Mononuclear cell (primary cell): Measurements from ENCODE around the gene BIVM. TPM values are rescaled to one million over a fixed set of nuclear protein-coding genes. Genes with fewer than 3 reads are reported as not detected.

Source experiments
- H3K27me3 ChIP-seq: 2 replicates; pipeline ENCODE4 v1.6.0; 2011; ENCODE audit warnings: low read length, control low read depth; ENCODE audit not compliant: insufficient read depth
- H3K4me1 ChIP-seq: 2 replicates; pipeline ENCODE4 v1.5.1; 2011; ENCODE audit warnings: mild to moderate bottlenecking, low read length, control low read depth; ENCODE audit not compliant: insufficient read depth
- H3K4me3 ChIP-seq: 2 replicates; pipeline ENCODE4 v1.5.1; 2011; ENCODE audit warnings: mild to moderate bottlenecking, low read length, moderate library complexity
- H3K9me3 ChIP-seq: 2 replicates; pipeline ENCODE4 v1.5.1; 2011; ENCODE audit warnings: low read depth, mild to moderate bottlenecking, control low read depth, low read length
- total RNA-seq: library from RNA; depleted of rRNA; stranded (reverse); fragments of >200 nt; gene quantifications from one replicate; pipeline ENCODE4 v1.2.3, GENCODE V29; 2012

BIVM gene
- 4.0 TPM for total RNA-seq

GRCh38 chr13:102798581-102799425 is at the start of gene BIVM, which contains the start of gene POGLUT2:
BIVM (plus strand) TSS chr13:102799119; CDS start chr13:102807268, 8,149 bp downstream.
POGLUT2 (minus strand) TSS chr13:102798976; CDS start chr13:102798670, 306 bp downstream.
- Histone ChIP-seq H3K4me3 (peak within 1 kb of the TSS; percentile 52), H3K27me3 (peaks cover 21% of the 10 kb centered on the region), H3K9me3 (no peaks in the 10 kb centered on the region), H3K4me1 (peaks cover 29% of the 10 kb centered on the region)

- H3K27me3 ChIP-seq: no peaks in the 10 kb centered on the region
- no peaks in the 10 kb centered on the region for H3K9me3 ChIP-seq
- H3K4me1 ChIP-seq: no peaks in the 10 kb centered on the region
- no peak overlapping the region for H3K4me3 ChIP-seq
These were observed 47.0 kb upstream of the BIVM start for GRCh38 chr13:102751886-102752285.

GRCh38 chr13:102757006-102757405 is 41.9 kb upstream of the BIVM start:
- H3K9me3 ChIP-seq: no peaks in the 10 kb centered on the region
- no peaks in the 10 kb centered on the region for H3K4me1 ChIP-seq
- no peak overlapping the region for H3K4me3 ChIP-seq
- H3K27me3 ChIP-seq: no peaks in the 10 kb centered on the region

GRCh38 chr13:102758842-102759241 is 40.1 kb upstream of the BIVM start:
- no peak overlapping the region for H3K4me3 ChIP-seq
- no peaks in the 10 kb centered on the region for H3K27me3 ChIP-seq
- H3K9me3 ChIP-seq: no peaks in the 10 kb centered on the region
- H3K4me1 ChIP-seq: no peaks in the 10 kb centered on the region

- Histone ChIP-seq H3K27me3 (no peaks in the 10 kb centered on the region), H3K4me1 (no peaks in the 10 kb centered on the region), H3K4me3 (no peak overlapping the region), H3K9me3 (no peaks in the 10 kb centered on the region)
These were observed 37.8 kb upstream of the BIVM start for GRCh38 chr13:102761071-102761470.

GRCh38 chr13:102763741-102764140 is 35.2 kb upstream of the BIVM start:
- no peaks in the 10 kb centered on the region for H3K27me3 ChIP-seq
- no peak overlapping the region for H3K4me3 ChIP-seq
- H3K9me3 ChIP-seq: no peaks in the 10 kb centered on the region
- H3K4me1 ChIP-seq: no peaks in the 10 kb centered on the region

- peaks cover 17% of the 10 kb centered on the region for H3K4me1 ChIP-seq
- H3K4me3 ChIP-seq: no peak overlapping the region
- no peaks in the 10 kb centered on the region for H3K9me3 ChIP-seq
- no peaks in the 10 kb centered on the region for H3K27me3 ChIP-seq
These were observed 30.0 kb upstream of the BIVM start for GRCh38 chr13:102768909-102769308.

- no peak overlapping the region for H3K4me3 ChIP-seq
- no peaks in the 10 kb centered on the region for H3K27me3 ChIP-seq
- H3K4me1 ChIP-seq: peaks cover 24% of the 10 kb centered on the region
- no peaks in the 10 kb centered on the region for H3K9me3 ChIP-seq
These were observed 29.2 kb upstream of the BIVM start for GRCh38 chr13:102769679-102770078.

GRCh38 chr13:102770435-102770834 is 28.5 kb upstream of the BIVM start:
- no peak overlapping the region for H3K4me3 ChIP-seq
- H3K9me3 ChIP-seq: no peaks in the 10 kb centered on the region
- peaks cover 24% of the 10 kb centered on the region for H3K4me1 ChIP-seq
- no peaks in the 10 kb centered on the region for H3K27me3 ChIP-seq

GRCh38 chr13:102771298-102772041 is 27.4 kb upstream of the BIVM start:
- Histone ChIP-seq H3K9me3 (no peaks in the 10 kb centered on the region), H3K4me3 (no peak overlapping the region), H3K27me3 (no peaks in the 10 kb centered on the region), H3K4me1 (peaks cover 24% of the 10 kb centered on the region)

GRCh38 chr13:102772042-102772425 is 26.9 kb upstream of the BIVM start:
- Histone ChIP-seq H3K4me3 (no peak overlapping the region), H3K27me3 (no peaks in the 10 kb centered on the region), H3K4me1 (peaks cover 24% of the 10 kb centered on the region), H3K9me3 (no peaks in the 10 kb centered on the region)

- no peaks in the 10 kb centered on the region for H3K27me3 ChIP-seq
- H3K9me3 ChIP-seq: no peaks in the 10 kb centered on the region
- H3K4me3 ChIP-seq: peak within 1 kb of the TSS; percentile 70
- peaks cover 24% of the 10 kb centered on the region for H3K4me1 ChIP-seq
These were observed 25.3 kb upstream of the BIVM start, which contains the start of gene TEX30 for GRCh38 chr13:102773441-102774213. TEX30 (minus strand) TSS chr13:102773786; CDS start chr13:102770026, 3,760 bp downstream.

GRCh38 chr13:102774214-102774568 is 24.7 kb upstream of the BIVM start:
- Histone ChIP-seq H3K9me3 (no peaks in the 10 kb centered on the region), H3K27me3 (no peaks in the 10 kb centered on the region), H3K4me1 (peaks cover 29% of the 10 kb centered on the region), H3K4me3 (peak overlapping the region; percentile 70)

GRCh38 chr13:102774591-102775520 is 24.1 kb upstream of the BIVM start:
- H3K4me3 ChIP-seq: no peak overlapping the region
- no peaks in the 10 kb centered on the region for H3K27me3 ChIP-seq
- H3K4me1 ChIP-seq: peaks cover 35% of the 10 kb centered on the region
- no peaks in the 10 kb centered on the region for H3K9me3 ChIP-seq
